Stomach (tissue), 4 donors: ENCODE data around the gene ITGB5.

ENCODE experiments used
- EP300 ChIP-seq: sonication (generic); formaldehyde crosslinking; IDR thresholded peaks from one replicate; pipeline ENCODE4 v1.6.1; 2017; ENCODE audit warnings: antibody characterized with exemption
- POLR2A ChIP-seq, 4 donors: fragments of 450-650 bp; IDR thresholded peaks; one replicate each; pipeline ENCODE4 v1.6.1; 2016; ENCODE audit warnings: antibody characterized with exemption in 4 of 4, control low read depth in 2 of 4, mild to moderate bottlenecking in 1 of 4, moderate library complexity in 1 of 4
- TF ChIP-seq, protein P1 (sequence below), 7 experiments: fragments of 450-650 bp in 4 of 7; fragments of 200-600 bp in 3 of 7; sonication (generic) in 3 of 7; IDR thresholded peaks; one replicate each; pipeline ENCODE4 v1.5.1; 2016 to 2019; ENCODE audit warnings: antibody characterized with exemption in 7 of 7, control low read depth in 2 of 7, mild to moderate bottlenecking in 1 of 7

DNA sequence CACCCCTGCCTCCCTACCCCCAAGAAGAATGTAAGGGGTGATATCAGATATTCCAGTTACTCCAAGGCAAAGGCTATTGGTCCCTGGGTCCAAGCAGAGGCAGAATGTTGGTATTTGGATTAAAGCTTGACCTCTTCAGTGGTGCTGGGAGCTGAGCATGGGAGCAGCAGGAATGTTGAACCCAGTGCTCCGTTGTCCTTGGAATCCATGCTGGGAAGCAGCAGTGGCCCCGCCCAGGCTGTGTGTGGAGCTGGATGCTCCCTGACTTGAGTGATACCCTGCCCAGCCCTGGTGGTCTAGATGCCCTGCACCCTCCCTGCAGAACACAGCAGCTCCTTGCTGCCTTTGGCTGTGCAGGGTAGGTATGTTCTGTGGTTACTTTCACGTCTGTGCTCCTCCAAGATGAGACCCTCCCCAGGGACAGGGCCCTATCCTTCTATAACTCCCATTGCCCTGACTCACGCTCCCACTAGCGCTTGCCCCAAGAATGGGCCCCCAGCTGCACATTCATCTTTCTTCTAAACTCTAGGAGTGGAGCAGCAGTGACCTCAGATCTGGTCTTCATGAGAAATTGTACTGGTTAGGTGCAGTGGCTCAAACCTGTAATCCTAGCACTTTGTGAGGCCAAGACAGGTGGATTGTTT, 121.8 kb downstream of the ITGB5 start:
- TF ChIP-seq, protein P1, sequence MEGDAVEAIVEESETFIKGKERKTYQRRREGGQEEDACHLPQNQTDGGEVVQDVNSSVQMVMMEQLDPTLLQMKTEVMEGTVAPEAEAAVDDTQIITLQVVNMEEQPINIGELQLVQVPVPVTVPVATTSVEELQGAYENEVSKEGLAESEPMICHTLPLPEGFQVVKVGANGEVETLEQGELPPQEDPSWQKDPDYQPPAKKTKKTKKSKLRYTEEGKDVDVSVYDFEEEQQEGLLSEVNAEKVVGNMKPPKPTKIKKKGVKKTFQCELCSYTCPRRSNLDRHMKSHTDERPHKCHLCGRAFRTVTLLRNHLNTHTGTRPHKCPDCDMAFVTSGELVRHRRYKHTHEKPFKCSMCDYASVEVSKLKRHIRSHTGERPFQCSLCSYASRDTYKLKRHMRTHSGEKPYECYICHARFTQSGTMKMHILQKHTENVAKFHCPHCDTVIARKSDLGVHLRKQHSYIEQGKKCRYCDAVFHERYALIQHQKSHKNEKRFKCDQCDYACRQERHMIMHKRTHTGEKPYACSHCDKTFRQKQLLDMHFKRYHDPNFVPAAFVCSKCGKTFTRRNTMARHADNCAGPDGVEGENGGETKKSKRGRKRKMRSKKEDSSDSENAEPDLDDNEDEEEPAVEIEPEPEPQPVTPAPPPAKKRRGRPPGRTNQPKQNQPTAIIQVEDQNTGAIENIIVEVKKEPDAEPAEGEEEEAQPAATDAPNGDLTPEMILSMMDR (IDR thresholded peaks at IDR 0.05), result no peak
- TF ChIP-seq POLR2A (IDR thresholded peaks at IDR 0.05), result no peak
- TF ChIP-seq EP300, result no peak
